GM18858 (cell line): ENCODE data around the gene COL5A1.
"Not testable (repeated sequence)": the region's sequence is repeated elsewhere in the genome, so short reads cannot be mapped to it uniquely, and the experiment has no call there.

Source experiments
- ATAC-seq: cut with Tn5 transposase; IDR thresholded peaks from one replicate; pipeline ENCODE4 v1.9.1; 2021; ENCODE audit not compliant: unreplicated experiment

The COL5A1 gene

DNA sequence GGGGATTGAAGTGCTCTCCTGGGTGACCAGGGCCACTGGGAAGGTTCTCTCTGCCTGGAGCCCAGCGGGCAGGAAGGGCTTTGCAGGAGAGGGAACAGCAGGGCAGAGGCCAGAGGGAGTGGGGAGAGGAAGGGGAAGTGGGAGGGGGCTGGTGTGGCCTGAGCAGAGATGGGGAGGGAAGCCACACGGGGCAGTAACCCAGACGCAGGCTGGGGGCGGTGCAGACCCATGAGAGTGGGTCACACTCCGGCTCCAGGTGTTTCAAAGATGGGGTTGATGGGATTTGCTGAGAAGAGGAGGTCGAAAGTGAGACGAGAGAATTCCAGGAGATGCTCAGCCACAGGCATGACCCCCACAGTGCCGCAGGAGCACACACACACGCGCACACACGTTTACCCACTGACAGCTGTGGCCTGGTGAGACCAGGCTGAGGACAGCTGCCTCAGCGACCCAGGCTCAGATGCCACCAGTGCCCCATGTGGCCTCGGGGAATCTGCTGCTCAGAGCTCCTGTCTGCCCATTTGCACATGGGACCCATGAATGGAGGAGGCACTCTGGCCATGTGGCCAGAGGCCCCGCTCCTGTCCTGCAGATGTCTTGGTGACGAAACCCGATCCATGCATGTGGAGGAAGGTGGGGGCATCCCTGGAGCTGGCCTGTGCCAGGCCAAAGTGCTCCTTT is 206.3 kb downstream of the COL5A1 start:
- no peak for ATAC-seq

DNA sequence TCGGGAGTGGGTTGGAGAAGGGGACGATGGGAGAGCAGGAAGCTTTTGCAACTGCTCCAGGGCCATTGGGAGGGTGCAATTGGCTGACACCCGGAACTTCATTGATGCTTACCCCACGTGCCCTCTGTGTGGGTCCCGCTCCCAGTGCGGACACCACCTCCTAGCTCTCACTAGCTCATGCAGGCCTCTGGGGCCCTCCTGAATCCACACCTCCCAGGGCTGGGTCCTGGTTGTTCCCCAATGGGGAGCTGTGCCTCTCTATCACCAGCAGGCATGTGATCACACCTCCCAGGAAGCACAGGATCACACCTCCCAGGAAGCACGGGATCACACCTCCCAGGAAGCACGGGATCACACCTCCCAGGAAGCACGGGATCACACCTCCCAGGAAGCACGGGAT is 206.9 kb downstream of the COL5A1 start:
- ATAC-seq, result no peak

DNA sequence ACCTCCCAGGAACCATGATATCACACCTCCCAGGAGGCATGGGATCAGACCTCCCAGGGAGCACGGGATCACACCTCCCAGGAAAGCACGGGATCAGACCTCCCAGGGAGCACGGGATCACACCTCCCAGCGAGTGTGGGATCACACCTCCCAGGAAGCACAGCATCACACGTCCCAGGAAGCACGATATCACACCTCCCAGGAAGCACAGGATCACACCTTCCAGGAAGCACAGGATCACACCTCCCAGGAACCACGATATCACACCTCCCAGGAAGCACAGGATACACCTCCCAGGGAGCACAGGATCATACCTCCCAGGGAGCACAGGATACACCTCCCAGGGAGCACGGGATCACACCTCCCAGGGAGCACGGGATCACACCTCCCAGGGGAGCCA is 209.0 kb downstream of the COL5A1 start:
- ATAC-seq, result no peak

DNA sequence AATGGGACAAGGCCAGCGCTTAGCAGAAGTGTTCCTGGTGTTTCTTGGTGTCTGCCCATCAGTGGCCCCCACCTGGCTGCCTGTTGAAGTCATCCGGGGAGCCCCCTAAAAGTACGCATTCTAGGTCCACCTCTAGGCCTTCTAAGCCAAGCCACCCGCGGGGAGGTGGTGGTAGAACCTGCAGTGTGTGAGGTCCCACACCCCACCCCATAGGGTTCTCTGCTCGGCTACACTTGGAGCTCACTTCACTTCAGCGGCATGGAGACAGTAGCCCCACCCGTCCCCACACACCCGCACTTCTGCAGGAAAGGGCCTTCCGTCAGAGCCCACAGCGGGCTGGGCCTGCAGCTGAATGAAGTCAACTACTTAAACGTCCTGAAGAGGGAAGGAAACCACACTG is 209.4 kb downstream of the COL5A1 start:
- ATAC-seq, result no peak

DNA sequence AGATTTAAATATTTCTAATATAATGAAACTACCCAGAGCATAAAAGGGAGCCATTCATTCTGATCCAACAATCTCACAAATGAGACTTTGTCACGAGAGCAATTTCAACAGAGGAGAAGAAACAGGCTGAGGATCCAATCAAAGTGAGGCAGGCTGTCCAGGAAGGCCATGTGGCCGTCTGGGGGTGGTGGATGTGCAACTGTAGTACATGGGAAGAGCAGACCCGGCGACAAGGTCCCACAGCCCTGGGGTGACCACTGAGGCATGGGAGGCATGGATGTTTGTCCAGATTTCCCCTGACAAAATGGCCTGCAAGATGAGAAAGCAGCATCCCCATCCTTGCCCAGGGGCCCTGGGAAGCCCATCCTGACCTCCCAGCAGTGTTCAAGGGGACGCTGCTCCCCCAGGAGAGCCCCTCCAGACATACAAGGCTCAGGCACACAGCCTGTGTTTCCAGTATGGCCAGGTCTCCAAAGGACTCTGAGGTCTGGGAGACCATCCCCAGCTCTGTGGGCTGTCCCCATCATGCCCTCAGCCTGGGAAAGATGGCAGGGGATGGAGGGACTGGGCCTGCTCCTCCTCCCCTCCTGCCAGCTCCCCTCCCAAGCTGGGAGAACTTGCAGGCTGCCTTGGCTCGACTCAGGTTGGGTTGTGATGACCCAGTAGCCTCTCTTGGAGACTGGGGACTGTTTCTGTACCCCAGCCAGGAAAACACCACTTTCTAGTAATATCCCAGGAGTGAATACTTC is 211.5 kb downstream of the COL5A1 start:
- no peak for ATAC-seq

DNA sequence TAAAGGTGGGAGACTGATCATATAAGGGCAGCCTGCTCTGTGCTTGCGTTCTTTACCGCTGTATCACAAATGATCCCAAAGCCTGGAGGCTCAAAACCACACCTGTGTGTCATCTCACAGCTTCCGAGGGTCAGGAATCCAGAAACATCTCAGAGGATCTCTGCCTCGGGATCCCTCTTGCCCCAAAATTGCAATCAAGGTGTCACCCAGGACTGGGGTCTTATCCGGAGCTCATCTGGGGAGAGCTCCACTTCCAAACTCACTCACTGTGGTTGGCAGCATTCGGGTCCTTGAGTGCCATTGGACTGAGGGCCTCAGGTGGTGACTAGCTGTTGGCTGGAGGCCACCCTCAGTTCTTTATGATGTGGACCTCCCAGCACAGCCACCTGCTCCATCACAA is 212.3 kb downstream of the COL5A1 start:
- ATAC-seq, result no peak

DNA sequence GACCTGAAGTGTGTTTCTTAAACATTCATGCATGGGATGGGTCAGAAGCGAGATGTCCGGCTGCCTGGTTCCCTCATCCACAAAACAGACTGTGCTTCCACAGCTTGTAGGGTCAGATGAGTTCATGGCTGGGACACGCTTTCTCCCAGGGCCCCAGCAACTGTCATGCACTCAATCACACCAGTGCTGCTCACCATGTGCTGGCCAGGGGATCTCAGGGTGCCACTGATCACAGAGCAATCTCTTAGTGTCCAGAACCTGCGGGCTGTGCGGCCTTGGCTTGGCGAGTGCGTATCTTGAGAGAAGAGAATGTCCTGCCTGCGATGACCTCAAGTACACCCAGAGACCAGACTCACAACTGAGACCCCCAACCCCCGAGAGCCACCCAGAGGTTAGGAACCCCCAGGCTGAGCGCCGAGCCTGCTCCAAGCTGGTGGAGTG is 213.0 kb downstream of the COL5A1 start:
- no peak for ATAC-seq

DNA sequence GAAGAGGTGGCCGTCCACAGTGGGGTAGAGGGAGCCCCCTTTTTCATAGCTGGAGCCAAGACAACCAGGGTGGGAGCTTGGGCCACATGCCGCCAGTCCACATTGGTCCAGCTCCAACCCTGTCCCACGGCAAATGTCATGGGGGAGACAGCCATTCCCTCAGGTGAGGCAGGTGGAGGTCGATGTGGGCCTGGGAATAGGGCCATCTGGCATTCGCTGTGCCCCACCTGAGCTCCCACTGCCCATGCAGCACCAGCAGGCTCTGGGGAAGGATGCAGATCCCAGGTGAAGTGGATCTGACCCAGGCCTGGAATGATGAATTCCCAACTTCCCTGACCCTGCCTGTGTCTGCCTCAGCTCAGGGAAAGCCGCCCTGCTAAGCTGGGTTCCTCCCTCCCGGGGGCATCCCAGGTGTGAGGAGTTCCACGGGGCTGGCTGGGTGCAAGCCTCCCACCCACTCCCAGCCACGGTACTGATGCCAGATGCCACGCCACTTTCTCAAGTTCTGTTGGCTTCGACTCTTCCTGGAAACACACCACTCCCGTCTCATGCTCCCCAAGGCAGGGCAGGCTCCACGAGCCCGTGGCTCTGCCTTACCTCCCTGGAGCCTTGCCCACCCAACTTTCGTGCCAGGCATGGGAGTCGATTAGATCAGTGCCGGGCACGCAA is 213.8 kb downstream of the COL5A1 start:
- ATAC-seq, result no peak

DNA sequence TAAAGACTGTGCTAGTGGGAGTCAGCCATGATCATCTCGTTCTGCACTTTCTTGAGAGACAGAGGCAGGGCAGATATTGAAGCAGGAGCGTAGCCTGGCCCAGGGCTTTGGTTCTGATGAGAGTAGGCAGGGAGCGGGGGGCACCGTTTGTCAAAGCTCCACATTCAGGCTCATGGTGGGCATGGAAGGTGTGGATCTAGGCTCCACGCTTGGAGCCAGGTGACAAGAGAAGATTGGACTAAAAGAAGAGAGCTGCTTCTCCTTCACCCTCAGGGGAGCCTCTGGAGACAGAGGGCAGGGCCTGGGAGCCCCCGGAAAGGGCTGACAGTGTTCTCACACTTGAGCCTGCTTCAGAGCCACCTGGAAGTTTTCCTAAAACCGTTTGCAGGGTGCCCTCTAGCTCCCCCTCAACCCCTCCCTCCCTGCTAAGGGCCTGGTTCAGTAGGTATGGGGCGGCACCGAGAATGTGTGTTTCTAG is 214.3 kb downstream of the COL5A1 start:
- no peak for ATAC-seq

DNA sequence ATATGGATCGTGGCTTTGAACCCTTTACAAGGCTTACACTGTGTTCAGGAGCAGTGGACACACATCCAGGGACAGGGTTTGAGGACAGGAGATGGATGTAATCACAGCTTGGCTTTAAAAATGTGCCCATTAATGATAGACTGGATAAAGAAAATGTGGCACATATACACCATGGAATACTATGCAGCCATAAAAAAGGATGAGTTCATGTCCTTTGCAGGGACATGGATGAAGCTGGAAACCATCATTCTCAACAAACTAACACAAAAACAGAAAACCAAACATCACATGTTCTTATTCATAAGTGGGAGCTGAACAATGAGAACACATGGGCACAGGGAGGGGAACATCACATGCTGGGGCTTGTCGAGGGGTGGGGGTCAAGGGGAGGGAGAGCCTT is 215.8 kb downstream of the COL5A1 start:
- ATAC-seq, result not testable (repeated sequence)

DNA sequence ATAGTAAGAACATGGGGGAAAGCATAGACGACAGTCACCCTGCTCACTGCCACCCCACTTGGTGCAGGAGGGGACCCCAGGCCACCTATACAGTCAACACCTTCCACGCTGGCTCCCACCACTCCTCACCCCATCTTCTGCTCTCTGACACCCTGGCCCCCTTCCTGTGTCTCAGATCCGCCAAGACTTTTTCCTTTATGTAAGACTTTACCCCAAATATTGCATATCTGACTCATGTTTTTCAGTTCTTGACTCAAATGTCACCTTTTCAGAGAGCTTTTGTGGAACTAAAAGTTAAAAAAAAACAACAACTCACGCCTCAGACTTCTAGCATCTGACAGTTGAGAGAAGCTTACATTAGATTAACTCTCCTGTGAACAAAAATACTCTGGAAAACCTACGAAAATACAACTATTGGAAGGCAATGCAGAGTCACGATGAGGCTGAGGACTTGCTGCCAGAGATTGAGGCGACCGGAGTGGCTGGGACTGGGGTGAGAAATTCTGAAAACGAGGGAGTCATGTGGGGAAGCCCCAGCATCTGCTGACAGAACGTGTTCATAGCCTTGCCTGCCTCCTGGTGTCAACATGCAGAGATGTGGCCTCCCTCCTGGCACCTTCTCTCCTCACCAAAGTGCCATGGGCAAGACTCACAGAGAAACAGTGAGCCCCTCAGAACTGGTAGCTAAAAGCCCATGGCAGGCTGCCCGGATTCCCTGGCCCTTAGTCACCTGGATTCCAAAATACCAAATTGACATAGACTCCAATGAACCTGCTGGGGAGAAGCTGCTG is 216.6 kb downstream of the COL5A1 start:
- no peak for ATAC-seq

DNA sequence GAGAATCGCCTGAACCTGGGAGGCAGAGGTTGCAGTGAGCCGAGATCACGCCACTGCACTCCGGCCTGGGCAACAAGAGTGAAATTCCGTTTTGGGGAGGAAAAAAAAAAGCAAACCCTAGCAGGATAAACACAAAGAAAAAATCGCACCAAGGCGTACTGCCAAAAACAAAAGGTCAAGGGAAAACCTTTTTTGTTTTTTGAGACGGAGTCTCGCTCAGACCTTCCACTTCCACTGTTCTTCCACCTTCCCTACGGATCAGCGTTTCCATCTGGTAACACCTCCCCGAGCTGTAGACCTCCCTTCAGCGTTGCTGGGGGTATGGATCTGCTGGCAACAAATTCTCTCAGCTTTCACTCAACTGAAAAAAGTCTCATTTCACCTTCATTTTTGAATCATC is 218.9 kb downstream of the COL5A1 start:
- ATAC-seq, result no peak

DNA sequence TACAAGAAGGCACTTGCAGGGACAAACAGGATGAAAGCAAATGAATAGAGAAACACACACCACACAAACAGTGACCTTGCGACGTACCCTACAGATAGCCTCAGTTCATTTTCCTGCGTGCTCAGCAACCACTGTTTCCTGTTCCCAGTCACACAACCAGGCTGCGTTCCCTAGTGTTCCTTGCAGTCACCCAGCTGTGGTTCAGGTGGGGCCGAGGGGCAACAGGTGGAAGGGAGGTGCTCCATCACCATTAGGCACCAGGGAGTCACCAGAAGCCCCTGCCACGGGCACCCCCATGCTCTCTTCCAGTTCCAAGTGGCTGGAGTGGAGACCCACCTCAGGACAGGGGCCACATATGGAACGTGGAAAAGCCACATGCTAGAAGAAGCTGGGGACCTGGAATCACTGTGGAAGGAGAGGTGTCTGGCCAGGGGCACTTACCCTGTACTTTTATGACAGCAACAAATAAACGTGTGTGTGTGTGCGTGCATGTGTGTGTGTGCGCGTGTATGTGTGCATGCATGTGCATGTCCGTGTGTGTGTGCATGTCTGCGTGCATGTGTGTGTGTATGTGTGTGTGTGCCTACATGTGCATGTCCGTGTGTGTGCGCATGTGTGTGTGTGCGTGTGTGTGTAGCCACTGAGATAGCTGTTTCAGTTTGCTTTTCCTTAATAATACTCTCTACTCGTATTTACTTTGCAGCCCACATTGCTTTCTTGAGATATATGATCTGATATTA is 220.2 kb downstream of the COL5A1 start:
- no peak for ATAC-seq

DNA sequence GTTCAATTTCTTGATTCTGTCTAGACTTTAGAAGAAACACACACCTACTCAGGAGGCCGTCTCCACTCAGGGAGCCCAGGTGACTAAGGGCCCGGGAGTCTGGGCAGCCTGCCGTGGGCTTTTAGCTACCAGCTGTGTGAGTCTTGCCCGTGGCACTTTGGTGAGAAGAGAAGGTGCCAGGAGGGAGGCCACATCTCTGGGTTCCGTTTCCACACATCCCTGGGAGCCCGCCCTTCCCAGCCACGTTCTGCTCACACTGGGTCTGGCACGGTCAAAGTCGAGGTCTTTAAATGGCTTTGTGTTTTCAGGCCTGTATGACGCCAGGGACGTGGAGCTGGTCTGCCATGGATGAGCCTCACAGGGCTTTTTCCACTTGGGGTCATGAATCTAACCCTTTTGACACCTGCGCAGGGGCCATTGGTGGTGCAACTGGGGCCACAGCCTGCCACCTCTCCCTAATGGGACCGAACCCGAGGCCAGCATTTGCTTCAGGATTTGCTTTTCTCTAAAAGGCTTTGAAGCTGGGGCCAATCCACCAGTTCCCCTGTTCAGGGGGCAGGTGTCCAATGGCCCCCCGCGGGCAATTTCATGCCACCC is 221.8 kb downstream of the COL5A1 start:
- no peak for ATAC-seq

DNA sequence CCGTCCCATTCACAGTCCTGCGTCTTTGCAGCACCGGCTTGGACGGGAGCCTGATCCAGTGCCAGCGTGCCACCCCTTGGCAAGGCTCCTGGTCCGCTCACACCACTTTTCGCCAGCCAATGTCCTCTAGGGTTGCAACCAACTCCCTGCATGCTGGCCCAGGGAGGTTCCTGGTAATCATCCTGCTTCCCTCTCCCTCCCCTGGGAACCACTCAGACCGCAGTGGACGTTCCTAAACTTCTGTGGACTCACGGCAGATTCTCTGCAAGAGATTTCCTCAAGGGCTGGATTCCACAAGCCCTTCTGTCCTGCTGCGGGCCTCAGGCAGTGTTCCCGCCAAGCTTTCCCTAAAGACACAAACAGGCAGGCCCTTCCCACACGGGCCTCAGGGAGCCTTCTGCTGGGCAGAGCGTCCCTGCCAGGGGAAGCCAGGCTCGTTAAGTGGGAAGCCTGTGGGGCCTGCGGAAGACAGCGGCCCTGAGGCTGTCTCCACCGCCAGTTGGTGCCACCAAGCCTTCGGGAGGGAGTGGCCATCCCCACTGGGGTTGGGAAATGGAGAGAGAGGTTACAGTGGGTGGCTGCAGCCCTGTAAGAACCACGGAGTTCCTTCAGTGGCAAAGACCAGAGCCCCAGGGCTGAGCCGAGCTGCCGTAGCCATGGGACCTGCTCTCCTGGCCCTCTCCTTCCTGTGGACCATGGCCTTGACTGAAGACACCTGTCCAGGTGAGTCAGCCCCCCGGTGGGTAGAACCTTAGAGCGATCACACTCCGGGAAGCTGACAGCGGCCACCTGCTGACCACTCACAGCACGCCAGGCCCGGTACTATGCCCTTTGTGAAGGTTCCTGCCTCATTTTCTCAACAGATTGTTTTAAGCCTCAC is 222.6 kb downstream of the COL5A1 start:
- ATAC-seq, result no peak

DNA sequence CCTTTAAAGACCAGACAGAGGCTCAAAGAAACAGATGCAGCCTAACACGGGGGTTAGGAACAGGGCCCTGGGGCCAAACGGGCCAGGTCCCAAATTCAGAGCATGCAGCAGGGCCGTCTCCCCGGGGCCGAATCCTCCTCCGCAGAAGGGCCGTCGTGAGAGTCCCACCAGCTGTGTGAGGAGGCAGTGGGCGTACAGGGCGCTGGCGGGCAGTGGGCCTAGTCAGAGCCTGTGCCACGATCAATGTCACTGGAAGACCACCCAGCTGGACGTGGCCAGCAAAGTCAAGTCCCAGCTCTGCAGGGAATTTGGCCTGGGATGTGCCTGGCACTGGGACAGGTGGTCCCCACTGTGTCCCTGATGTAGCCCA is 223.2 kb downstream of the COL5A1 start:
- ATAC-seq, result no peak

DNA sequence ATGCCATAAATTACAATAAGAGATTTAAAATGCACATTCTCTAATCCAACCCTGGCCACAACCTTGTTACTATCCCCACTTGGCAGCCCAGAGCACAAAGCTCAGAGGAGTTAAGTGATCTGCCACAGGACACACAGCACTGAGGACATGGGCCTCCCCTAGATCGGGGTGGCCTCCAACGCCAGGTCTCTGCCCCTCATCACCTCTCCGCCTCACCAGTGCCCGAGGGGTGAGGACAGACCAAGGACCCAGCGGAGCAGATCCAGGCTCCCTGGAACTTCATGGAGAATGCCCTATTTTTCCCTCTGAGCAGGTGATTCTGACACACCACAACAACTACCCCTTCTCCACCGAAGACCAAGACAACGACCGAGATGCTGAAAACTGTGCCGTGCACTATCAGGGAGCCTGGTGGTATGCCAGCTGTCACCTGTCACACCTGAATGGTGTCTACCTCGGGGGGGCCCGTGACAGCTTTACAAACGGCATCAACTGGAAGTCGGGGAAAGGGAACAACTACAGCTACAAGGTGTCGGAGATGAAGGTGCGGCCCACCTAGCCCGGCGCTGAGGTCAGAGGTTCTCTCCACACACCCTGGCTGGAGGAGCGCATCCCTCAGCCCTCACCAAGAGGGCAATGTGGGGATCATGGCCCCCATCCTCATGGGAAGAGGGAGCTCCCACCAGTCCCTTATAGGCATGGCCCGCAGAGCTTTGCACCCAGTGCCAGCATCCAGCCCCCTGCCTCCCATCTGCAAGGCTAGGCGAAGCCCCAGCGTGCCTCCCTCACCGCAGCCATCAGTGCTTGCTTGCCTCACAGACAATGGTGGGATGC is 226.5 kb downstream of the COL5A1 start:
- no peak for ATAC-seq
